Fibroblast of skin of right quadriceps (primary cell): ENCODE data around the gene MB21D2.

Experiments
- DNase-seq: peaks from one replicate; pipeline ENCODE4 v3.0.0-alpha.2; 2013

The MB21D2 gene

GRCh38 chr3:192888190-192888589 lies 29.5 kb downstream of the MB21D2 start:
- peak; percentile 55 for DNase-seq

GRCh38 chr3:192887701-192888100 lies 30.0 kb downstream of the MB21D2 start:
- DNase-seq = no peak

- DNase-seq = peak; percentile 51
Observed at GRCh38 chr3:192887047-192887446, 30.6 kb downstream of the MB21D2 start.

- peak; percentile 92 for DNase-seq
Observed at GRCh38 chr3:192884777-192885773, 32.6 kb downstream of the MB21D2 start.

GRCh38 chr3:192883512-192883911 lies 34.1 kb downstream of the MB21D2 start:
- peak; percentile 58 for DNase-seq

- no peak for DNase-seq
Observed at GRCh38 chr3:192881159-192881786, 36.4 kb downstream of the MB21D2 start.

- no peak for DNase-seq
Observed at GRCh38 chr3:192880313-192880712, 37.3 kb downstream of the MB21D2 start.

GRCh38 chr3:192879346-192880031 lies 38.2 kb downstream of the MB21D2 start:
- DNase-seq = peak; percentile 99

- peak; percentile 63 for DNase-seq
Observed at GRCh38 chr3:192875971-192876565, 41.6 kb downstream of the MB21D2 start.

- DNase-seq = no peak
Observed at GRCh38 chr3:192870822-192871221, 46.8 kb downstream of the MB21D2 start.

GRCh38 chr3:192869131-192870031 lies 48.3 kb downstream of the MB21D2 start:
- DNase-seq = peak; percentile 76

GRCh38 chr3:192867645-192868044 lies 50.0 kb downstream of the MB21D2 start:
- DNase-seq = no peak

GRCh38 chr3:192866804-192867203 lies 50.9 kb downstream of the MB21D2 start:
- no peak for DNase-seq

- no peak for DNase-seq
Observed at GRCh38 chr3:192864941-192865340, 52.7 kb downstream of the MB21D2 start.

GRCh38 chr3:192863091-192863420 lies 54.6 kb downstream of the MB21D2 start:
- no peak for DNase-seq

- no peak for DNase-seq
Observed at GRCh38 chr3:192862408-192863090, 55.1 kb downstream of the MB21D2 start.

GRCh38 chr3:192861972-192862371 lies 55.7 kb downstream of the MB21D2 start:
- no peak for DNase-seq

GRCh38 chr3:192860454-192860853 lies 57.2 kb downstream of the MB21D2 start:
- DNase-seq = no peak

- DNase-seq = no peak
Observed at GRCh38 chr3:192858849-192859585, 58.6 kb downstream of the MB21D2 start.

- DNase-seq = peak; percentile 60
Observed at GRCh38 chr3:192857260-192857661, 60.4 kb downstream of the MB21D2 start.

- DNase-seq = no peak
Observed at GRCh38 chr3:192855434-192855833, 62.2 kb downstream of the MB21D2 start.
